Trophoblast cell (in vitro differentiated cells and primary cell): ENCODE measurements around the gene KRTAP5-7.
"Not testable (repeated sequence)": the region's sequence is repeated elsewhere in the genome, so short reads cannot be mapped to it uniquely, and the experiment has no call there.

ENCODE experiments used
- DNase-seq, 2 donors: peaks; one replicate each; pipeline ENCODE4 v3.0.0-alpha.2; 2016
- H2AFZ ChIP-seq: 2 replicates; pipeline ENCODE4 v1.6.1; 2013; ENCODE audit warnings: low read length, moderate library complexity, mild to moderate bottlenecking; ENCODE audit not compliant: insufficient read depth, poor library complexity
- H2AK5ac ChIP-seq: 2 replicates; pipeline ENCODE4 v1.6.1; 2013; ENCODE audit warnings: mild to moderate bottlenecking, low read length
- H2BK120ac ChIP-seq: 2 replicates; pipeline ENCODE4 v1.6.1; 2013; ENCODE audit warnings: low read length, mild to moderate bottlenecking, moderate library complexity; ENCODE audit not compliant: insufficient read depth, poor library complexity
- H2BK12ac ChIP-seq: 2 replicates; pipeline ENCODE4 v1.6.1; 2013; ENCODE audit warnings: mild to moderate bottlenecking, low read length, moderate library complexity
- H2BK5ac ChIP-seq: 2 replicates; pipeline ENCODE4 v1.6.1; 2013; ENCODE audit warnings: low read length, low read depth, moderate library complexity, mild to moderate bottlenecking; ENCODE audit not compliant: poor library complexity
- H3K14ac ChIP-seq: 2 replicates; pipeline ENCODE4 v1.6.1; 2013; ENCODE audit warnings: mild to moderate bottlenecking, low read length
- H3K18ac ChIP-seq: 2 replicates; pipeline ENCODE4 v1.6.1; 2013; ENCODE audit warnings: mild to moderate bottlenecking, low read length
- H3K23ac ChIP-seq: 2 replicates; pipeline ENCODE4 v1.6.1; 2013; ENCODE audit warnings: low read length
- H3K27ac ChIP-seq: 2 replicates; pipeline ENCODE4 v1.5.1; 2013; ENCODE audit warnings: low read depth, mild to moderate bottlenecking, inconsistent platforms, low read length, moderate library complexity
- H3K27me3 ChIP-seq: 2 replicates; pipeline ENCODE4 v1.6.1; 2013; ENCODE audit warnings: inconsistent platforms, mild to moderate bottlenecking, low read length, moderate library complexity; ENCODE audit not compliant: insufficient read depth
- H3K36me3 ChIP-seq, 2 experiments: 1 replicate in 1 of 2; 2 replicates in 1 of 2; pipeline ENCODE4 v1.6.1; 2013; ENCODE audit warnings: low read length in 2 of 2, mild to moderate bottlenecking in 2 of 2, moderate library complexity in 1 of 2; ENCODE audit not compliant: insufficient read depth in 2 of 2, control insufficient read depth in 1 of 2
- H3K4ac ChIP-seq: 2 replicates; pipeline ENCODE4 v1.6.1; 2013; ENCODE audit warnings: low read depth, mild to moderate bottlenecking, low read length, moderate library complexity
- H3K4me1 ChIP-seq, 2 experiments: 1 replicate in 1 of 2; 2 replicates in 1 of 2; pipeline ENCODE4 v1.6.1; 2013; ENCODE audit warnings: low read length in 2 of 2, mild to moderate bottlenecking in 2 of 2, moderate library complexity in 1 of 2; ENCODE audit not compliant: insufficient read depth in 2 of 2, control insufficient read depth in 1 of 2
- H3K4me2 ChIP-seq: 2 replicates; pipeline ENCODE4 v1.6.1; 2013; ENCODE audit warnings: inconsistent platforms, mild to moderate bottlenecking, low read length, moderate library complexity
- H3K4me3 ChIP-seq: 2 replicates; pipeline ENCODE4 v1.5.1; 2013; ENCODE audit warnings: mild to moderate bottlenecking, low read depth, low read length, inconsistent platforms
- H3K79me1 ChIP-seq: one replicate; pipeline ENCODE4 v1.6.1; 2013; ENCODE audit warnings: low read length
- H3K79me2 ChIP-seq: 2 replicates; pipeline ENCODE4 v1.6.1; 2013; ENCODE audit warnings: low read length, mild to moderate bottlenecking; ENCODE audit not compliant: control insufficient read depth, insufficient read depth, poor library complexity
- H3K9ac ChIP-seq: 2 replicates; pipeline ENCODE4 v1.6.1; 2013; ENCODE audit warnings: mild to moderate bottlenecking, low read length
- H3K9me3 ChIP-seq: 2 replicates; pipeline ENCODE4 v1.6.1; 2013; ENCODE audit warnings: low read depth, mild to moderate bottlenecking, control low read depth, inconsistent platforms, low read length; ENCODE audit not compliant: insufficient read depth
- H4K12ac ChIP-seq: 2 replicates; pipeline ENCODE4 v1.6.1; 2013; ENCODE audit warnings: low read depth, mild to moderate bottlenecking, low read length, moderate library complexity
- H4K8ac ChIP-seq: 2 replicates; pipeline ENCODE4 v1.6.1; 2013; ENCODE audit warnings: low read depth, mild to moderate bottlenecking, low read length, moderate library complexity
- H4K91ac ChIP-seq: one replicate; pipeline ENCODE4 v1.6.1; 2013; ENCODE audit warnings: low read depth, mild to moderate bottlenecking, low read length, moderate library complexity
- WGBS: extraction: QIAGEN DNeasy Blood & Tissue Kit; methylation state at CpG from one replicate; pipeline ENCODE4 v1.1.7; 2013; ENCODE audit warnings: missing lambda C conversion rate; ENCODE audit not compliant: insufficient read length, insufficient coverage; ENCODE audit errors: extremely low coverage; 5-methylcytosine and 5-hydroxymethylcytosine counted together

KRTAP5-7 gene

DNA sequence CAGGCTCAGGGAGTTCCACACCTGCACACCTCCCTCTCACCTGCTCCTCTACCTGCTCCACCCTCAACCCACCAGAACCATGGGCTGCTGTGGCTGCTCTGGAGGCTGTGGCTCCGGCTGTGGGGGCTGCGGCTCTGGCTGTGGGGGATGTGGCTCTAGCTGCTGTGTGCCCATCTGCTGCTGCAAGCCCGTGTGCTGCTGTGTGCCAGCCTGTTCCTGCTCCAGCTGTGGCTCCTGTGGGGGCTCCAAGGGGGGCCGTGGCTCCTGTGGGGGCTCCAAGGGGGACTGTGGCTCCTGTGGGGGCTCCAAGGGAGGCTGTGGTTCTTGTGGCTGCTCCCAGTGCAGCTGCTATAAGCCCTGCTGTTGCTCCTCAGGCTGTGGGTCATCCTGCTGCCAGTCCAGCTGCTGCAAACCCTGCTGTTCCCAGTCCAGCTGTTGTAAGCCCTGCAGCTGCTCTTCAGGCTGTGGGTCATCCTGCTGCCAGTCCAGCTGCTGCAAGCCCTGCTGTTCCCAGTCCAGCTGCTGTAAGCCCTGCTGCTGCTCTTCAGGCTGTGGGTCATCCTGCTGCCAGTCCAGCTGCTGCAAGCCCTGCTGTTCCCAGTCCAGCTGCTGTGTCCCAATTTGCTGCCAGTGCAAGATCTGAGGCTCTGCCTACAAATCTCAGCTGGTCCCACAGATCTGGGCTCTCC is 11.1 kb downstream of the KRTAP5-7 start, which contains the start of gene KRTAP5-8:
TSS of gene KRTAP5-8 (plus strand) at position 49 of the 689 bp plus-strand sequence. CDS start at position 80, 31 bp downstream.
- not testable (repeated sequence) for H2AFZ ChIP-seq, H3K4me2 ChIP-seq

DNA sequence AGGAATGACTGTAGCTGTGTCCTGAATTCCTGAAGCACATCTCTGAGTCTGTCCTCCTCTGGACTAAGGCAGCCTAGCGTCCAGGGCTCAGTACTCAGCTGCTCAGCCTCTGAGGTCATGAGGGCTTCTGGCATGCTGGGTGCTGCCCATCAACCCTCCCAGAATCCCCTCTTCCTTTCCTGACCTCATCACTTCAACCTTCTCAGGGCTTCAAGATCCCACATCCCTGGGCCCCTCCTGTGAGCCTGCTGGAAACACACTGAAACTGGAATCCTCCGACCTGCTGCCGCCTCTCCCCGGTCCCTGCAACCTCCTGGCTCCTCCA is 11.6 kb downstream of the KRTAP5-7 start:
- Histone ChIP-seq H3K4me2 (no peak overlapping the region), H3K4me3 (no peak overlapping the region), H3K79me1 (no peaks in the 10 kb centered on the region), H3K27ac (no peak overlapping the region), H2AK5ac (no peak overlapping the region), H4K12ac (no peak overlapping the region), H3K9ac (no peak overlapping the region), H3K36me3 (no peaks in the 10 kb centered on the region), H3K4ac (no peak overlapping the region), H4K91ac (no peak overlapping the region), H3K79me2 (no peaks in the 10 kb centered on the region), H2AFZ (no peak overlapping the region), H2BK120ac (no peak overlapping the region), H3K18ac (no peak overlapping the region), H3K9me3 (no peaks in the 10 kb centered on the region), H3K4me1 (no peaks in the 10 kb centered on the region), H3K27me3 (no peaks in the 10 kb centered on the region), H4K8ac (no peak overlapping the region), H2BK5ac (no peak overlapping the region), H3K23ac (no peak overlapping the region), H2BK12ac (no peak overlapping the region), H3K14ac (no peak overlapping the region)
- DNase-seq, result no peak
- WGBS, result no CpG with 5 or more reads among the region's 4 CpGs

More for the DNA sequence above, 11.1 kb downstream of the KRTAP5-7 start, which contains the start of gene KRTAP5-8:
- H3K23ac ChIP-seq, H3K79me2 ChIP-seq, H4K91ac ChIP-seq, H3K4me1 ChIP-seq, H3K9ac ChIP-seq, H2AK5ac ChIP-seq, H3K9me3 ChIP-seq, H3K14ac ChIP-seq, H2BK12ac ChIP-seq, H4K8ac ChIP-seq, H3K27me3 ChIP-seq, H2BK5ac ChIP-seq, H4K12ac ChIP-seq, H3K4me3 ChIP-seq, H3K79me1 ChIP-seq, DNase-seq, H2BK120ac ChIP-seq, H3K18ac ChIP-seq, H3K36me3 ChIP-seq, H3K27ac ChIP-seq, H3K4ac ChIP-seq: not testable (repeated sequence)
- no CpG with 5 or more reads among the region's 4 CpGs for WGBS

- H3K79me2 ChIP-seq, result no peaks in the 10 kb centered on the region
- no peak overlapping the region for H2BK12ac ChIP-seq
- no peak overlapping the region for H3K14ac ChIP-seq
- H3K9ac ChIP-seq, result no peak overlapping the region
- no peak overlapping the region for H3K23ac ChIP-seq
- no peak overlapping the region for H2AK5ac ChIP-seq
- no peak overlapping the region for H3K4me2 ChIP-seq
- no peak overlapping the region for H3K4ac ChIP-seq
- H4K91ac ChIP-seq, result no peak overlapping the region
- no peak overlapping the region for H2BK5ac ChIP-seq
- H2BK120ac ChIP-seq, result no peak overlapping the region
- no peak for DNase-seq
- H3K4me3 ChIP-seq, result no peak overlapping the region
- WGBS, result no CpG with 5 or more reads among the region's 11 CpGs
- no peak overlapping the region for H3K18ac ChIP-seq
- H3K27ac ChIP-seq, result no peak overlapping the region
- H2AFZ ChIP-seq, result no peak overlapping the region
- H4K12ac ChIP-seq, result no peak overlapping the region
- no peaks in the 10 kb centered on the region for H3K79me1 ChIP-seq
- H3K4me1 ChIP-seq, result no peaks in the 10 kb centered on the region
- H4K8ac ChIP-seq, result no peak overlapping the region
- no peaks in the 10 kb centered on the region for H3K9me3 ChIP-seq
- H3K36me3 ChIP-seq, result no peaks in the 10 kb centered on the region
- H3K27me3 ChIP-seq, result no peaks in the 10 kb centered on the region
Observed at GRCh38 chr11:71539017-71539416, 11.9 kb downstream of the KRTAP5-7 start.

- H3K4ac ChIP-seq, H3K79me2 ChIP-seq, H3K27me3 ChIP-seq, H3K4me1 ChIP-seq, H3K79me1 ChIP-seq, H2BK5ac ChIP-seq, H2BK12ac ChIP-seq, H3K36me3 ChIP-seq, H3K4me3 ChIP-seq, H3K4me2 ChIP-seq, H3K14ac ChIP-seq, H4K91ac ChIP-seq, H3K9me3 ChIP-seq, H2BK120ac ChIP-seq, DNase-seq, H4K12ac ChIP-seq, H3K18ac ChIP-seq, H4K8ac ChIP-seq, H3K9ac ChIP-seq, H2AFZ ChIP-seq, H2AK5ac ChIP-seq, H3K23ac ChIP-seq, H3K27ac ChIP-seq: not testable (repeated sequence)
- no CpG with 5 or more reads among the region's 11 CpGs for WGBS
Observed at GRCh38 chr11:71539971-71540370, 12.9 kb downstream of the KRTAP5-7 start.
